Panc1 (cell line): ENCODE results near the gene NUDT19.

Source experiments
- CTCF ChIP-seq: fragments of 450-650 bp; IDR thresholded peaks from 2 replicates; pipeline ENCODE4 v1.5.1; 2017; ENCODE audit warnings: mild to moderate bottlenecking
- POLR2AphosphoS5 ChIP-seq: IDR thresholded peaks from 2 replicates; pipeline ENCODE4 v1.6.1; 2012; ENCODE audit warnings: mild to moderate bottlenecking, low read depth, low read length, moderate library complexity
- REST ChIP-seq, 2 experiments: IDR thresholded peaks; 2 replicates each; pipeline ENCODE4 v1.6.1; 2011 to 2012; ENCODE audit warnings: low read depth in 2 of 2, control low read depth in 1 of 2, low read length in 1 of 2, mild to moderate bottlenecking in 1 of 2, moderate library complexity in 1 of 2; ENCODE audit not compliant: insufficient read depth in 1 of 2
- TCF7L2 ChIP-seq: IDR thresholded peaks from 2 replicates; pipeline ENCODE4 v1.6.1; 2011; ENCODE audit warnings: mild to moderate bottlenecking, low read depth, low read length, inconsistent platforms

GRCh38 chr19:32676895-32677359 is 14.7 kb upstream of the NUDT19 start:
- TF ChIP-seq CTCF = no peak
- no peak for TF ChIP-seq POLR2AphosphoS5
- TF ChIP-seq REST (IDR thresholded peaks at IDR 0.05; ENCODE audit: insufficient read depth in 1 of 2, low read depth in 2 of 2, low read length in 1 of 2) = no peak
- no peak for TF ChIP-seq TCF7L2
